PC-3 (cell line): ENCODE data around the gene MRTFA. TPM values are rescaled to one million over a fixed set of nuclear protein-coding genes. Genes with fewer than 3 reads are reported as not detected.

Source experiments
- ATAC-seq: fragments of 200-7000 bp; cut with Tn5 transposase; 2 replicates; pipeline ENCODE4 v1.9.1; 2020; ENCODE audit warnings: mild to moderate bottlenecking, moderate library complexity
- BruUV-seq: library from RNA; stranded (reverse); fragments of 400-500 nt; replicated peaks from 2 replicates; lab custom pipeline; 2021; lab: Mats Ljungman, UMichigan
- CTCF ChIA-PET: fragments of 300-600 bp; sonication (Branson Sonifier 250); formaldehyde crosslinking; loops from one replicate; lab custom pipeline; 2022; ENCODE audit warnings: antibody characterized with exemption; lab: Charles Lee
- POLR2A ChIA-PET: fragments of 300-600 bp; sonication (Branson Sonifier 250); formaldehyde crosslinking; loops from one replicate; lab custom pipeline; 2022; ENCODE audit warnings: antibody characterized with exemption; ENCODE audit not compliant: unreplicated experiment; lab: Charles Lee
- DNase-seq: peaks from one replicate; pipeline ENCODE4 v3.0.0-alpha.2; 2015
- H2AFZ ChIP-seq: fragments of 300-600 bp; sonication (generic); 2 replicates; pipeline ENCODE4 v1.6.0; 2016; ENCODE audit warnings: antibody characterized with exemption, low read length
- H3F3A ChIP-seq: fragments of 300-600 bp; sonication (generic); one replicate; pipeline ENCODE4 v1.6.0; 2017; ENCODE audit warnings: antibody characterized with exemption, low read length, control low read depth, mild to moderate bottlenecking; ENCODE audit not compliant: unreplicated experiment
- H3K27ac ChIP-seq: fragments of 300-600 bp; sonication (generic); 2 replicates; pipeline ENCODE4 v1.5.1; 2016; ENCODE audit warnings: mild to moderate bottlenecking, low read length
- H3K27me3 ChIP-seq: fragments of 300-600 bp; sonication (generic); 2 replicates; pipeline ENCODE4 v1.6.1; 2016; ENCODE audit warnings: low read length, mixed read lengths
- H3K36me3 ChIP-seq: fragments of 300-600 bp; sonication (generic); 2 replicates; pipeline ENCODE4 v1.6.1; 2016; ENCODE audit warnings: low read depth, mixed run types, low read length, mixed read lengths
- H3K4me1 ChIP-seq: fragments of 300-600 bp; sonication (generic); 2 replicates; pipeline ENCODE4 v1.5.1; 2016; ENCODE audit warnings: low read length; ENCODE audit not compliant: insufficient read depth
- H3K4me2 ChIP-seq: fragments of 300-600 bp; sonication (generic); 2 replicates; pipeline ENCODE4 v1.6.0; 2016; ENCODE audit warnings: low read length
- H3K4me3 ChIP-seq: fragments of 300-600 bp; sonication (generic); 2 replicates; pipeline ENCODE4 v1.5.1; 2016; ENCODE audit warnings: mild to moderate bottlenecking, low read length, mixed read lengths
- H3K79me2 ChIP-seq: fragments of 300-600 bp; sonication (generic); 2 replicates; pipeline ENCODE4 v1.6.1; 2017; ENCODE audit warnings: low read length, mixed read lengths
- H3K9ac ChIP-seq: fragments of 300-600 bp; sonication (generic); 2 replicates; pipeline ENCODE4 v1.6.0; 2016; ENCODE audit warnings: mild to moderate bottlenecking, low read length
- H3K9me2 ChIP-seq: fragments of 300-600 bp; sonication (generic); replicated peaks from 2 replicates; pipeline ENCODE4 v1.6.1; 2016; ENCODE audit warnings: mixed run types, low read length, mixed read lengths
- H3K9me3 ChIP-seq: fragments of 300-600 bp; sonication (generic); 2 replicates; pipeline ENCODE4 v1.6.1; 2016; ENCODE audit warnings: low read length, mixed read lengths
- H4K20me1 ChIP-seq: fragments of 300-600 bp; sonication (generic); 2 replicates; pipeline ENCODE4 v1.6.1; 2016; ENCODE audit warnings: low read length, mixed read lengths
- EZH2 ChIP-seq: fragments of 300-600 bp; sonication (generic); IDR thresholded peaks from one replicate; pipeline ENCODE4 v1.6.1; 2017; ENCODE audit warnings: antibody characterized with exemption, mild to moderate bottlenecking, low read length; ENCODE audit not compliant: unreplicated experiment
- EZH2phosphoT487 ChIP-seq: fragments of 300-600 bp; sonication (generic); IDR thresholded peaks from 2 replicates; pipeline ENCODE4 v1.6.1; 2018; ENCODE audit warnings: mild to moderate bottlenecking, antibody characterized with exemption, low read length, borderline replicate concordance
- intact Hi-C: fragments of 100-400 bp; cut with micrococcal nuclease; formaldehyde crosslinking; loops from 2 replicates; pipeline ENCODE4 v1.9.0; 2023
- total RNA-seq: library from RNA; depleted of rRNA; stranded (reverse); fragments of >200 nt; gene quantifications from 2 replicates; pipeline ENCODE4 v1.2.3, GENCODE V29; 2014
- TF ChIP-seq, protein P1 (sequence below): fragments of 300-600 bp; sonication (generic); conservative IDR thresholded peaks from 2 replicates; pipeline ENCODE4 v1.5.1; 2017; ENCODE audit warnings: antibody characterized with exemption, low read depth, mild to moderate bottlenecking, low read length

The MRTFA gene
- total RNA-seq, 1 experiment from 2014 or later, result 32.6 TPM

DNA sequence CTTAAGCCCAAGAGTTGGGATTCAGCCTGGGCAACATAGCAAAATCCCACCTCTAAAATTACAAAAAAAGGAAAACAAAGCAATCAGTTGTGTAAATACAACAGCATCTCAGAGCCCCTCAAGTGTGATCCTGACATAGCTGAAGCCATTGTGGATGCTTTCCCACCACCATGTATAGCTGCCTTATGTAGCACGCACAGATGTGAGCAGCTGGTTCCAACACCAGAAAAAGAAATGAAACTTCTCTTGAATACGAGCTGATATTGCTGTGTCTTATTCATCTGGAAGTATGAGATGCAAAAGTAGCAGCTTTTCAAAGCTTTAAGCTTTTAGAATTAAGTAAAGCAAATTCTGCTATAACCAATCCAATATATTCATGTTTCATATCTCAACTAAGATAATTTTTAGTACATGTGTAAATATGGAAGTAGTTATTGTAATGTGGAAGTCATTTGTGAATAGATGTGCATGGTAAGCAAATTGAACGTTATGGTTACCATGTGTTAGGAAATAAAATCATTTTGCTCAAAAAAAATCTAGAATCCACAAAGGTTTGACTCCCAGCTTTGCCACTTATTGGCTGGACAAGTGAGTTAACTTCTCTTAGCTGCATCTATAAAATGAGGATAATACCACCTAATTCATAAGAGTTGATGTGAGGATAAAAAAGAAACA is 203.0 kb downstream of the MRTFA start:
- CTCF ChIA-PET, result no interaction called here
- Histone ChIP-seq H3K79me2 (no peaks in the 10 kb centered on the region), H3K9me2 (no peaks in the 10 kb centered on the region), H3K4me2 (no peak overlapping the region), H3K9me3 (no peaks in the 10 kb centered on the region), H4K20me1 (no peaks in the 10 kb centered on the region), H3K4me1 (no peaks in the 10 kb centered on the region; the same call in 1 of the 2 replicates), H3K9ac (no peak overlapping the region), H3K36me3 (peaks cover 9% of the 10 kb centered on the region), H3K27me3 (no peaks in the 10 kb centered on the region), H3K4me3 (no peak overlapping the region), H3K27ac (no peak overlapping the region), H2AFZ (no peak overlapping the region), H3F3A (no peaks in the 10 kb centered on the region)
- intact Hi-C loops, result no loop called here
- BruUV-seq, result no TSS peak
- POLR2A ChIA-PET, result interaction anchor here (0.6 kb wide), 1 partner anchor 218 kb away, joined by 3 read pairs; no protein-coding TSS in a partner anchor
- TF ChIP-seq EZH2phosphoT487 (no peak), EZH2 (no peak)
- TF ChIP-seq, protein P1, sequence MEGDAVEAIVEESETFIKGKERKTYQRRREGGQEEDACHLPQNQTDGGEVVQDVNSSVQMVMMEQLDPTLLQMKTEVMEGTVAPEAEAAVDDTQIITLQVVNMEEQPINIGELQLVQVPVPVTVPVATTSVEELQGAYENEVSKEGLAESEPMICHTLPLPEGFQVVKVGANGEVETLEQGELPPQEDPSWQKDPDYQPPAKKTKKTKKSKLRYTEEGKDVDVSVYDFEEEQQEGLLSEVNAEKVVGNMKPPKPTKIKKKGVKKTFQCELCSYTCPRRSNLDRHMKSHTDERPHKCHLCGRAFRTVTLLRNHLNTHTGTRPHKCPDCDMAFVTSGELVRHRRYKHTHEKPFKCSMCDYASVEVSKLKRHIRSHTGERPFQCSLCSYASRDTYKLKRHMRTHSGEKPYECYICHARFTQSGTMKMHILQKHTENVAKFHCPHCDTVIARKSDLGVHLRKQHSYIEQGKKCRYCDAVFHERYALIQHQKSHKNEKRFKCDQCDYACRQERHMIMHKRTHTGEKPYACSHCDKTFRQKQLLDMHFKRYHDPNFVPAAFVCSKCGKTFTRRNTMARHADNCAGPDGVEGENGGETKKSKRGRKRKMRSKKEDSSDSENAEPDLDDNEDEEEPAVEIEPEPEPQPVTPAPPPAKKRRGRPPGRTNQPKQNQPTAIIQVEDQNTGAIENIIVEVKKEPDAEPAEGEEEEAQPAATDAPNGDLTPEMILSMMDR, result no peak
- ATAC-seq, result no peak
- DNase-seq, result no peak

DNA sequence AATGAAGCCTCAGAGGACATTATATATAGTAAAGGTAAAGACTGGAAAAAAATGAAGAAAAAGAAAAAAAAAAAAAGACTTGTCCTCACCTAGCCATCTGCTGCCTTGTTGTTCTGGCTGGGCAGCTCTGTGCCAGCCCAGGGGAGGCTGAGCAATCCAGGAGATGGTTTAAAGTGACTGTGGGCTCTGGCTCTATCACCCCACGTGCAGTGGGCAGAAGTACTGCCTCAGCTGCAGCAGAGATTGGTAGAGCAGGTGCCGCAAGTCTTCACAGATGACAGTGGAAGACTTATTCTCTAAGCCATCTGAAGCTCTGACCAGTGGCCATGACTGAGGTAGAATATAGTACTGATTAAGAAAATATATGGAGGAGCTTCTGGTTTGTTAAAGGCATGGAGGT is 203.9 kb downstream of the MRTFA start:
- Histone ChIP-seq H3K27ac (no peak overlapping the region), H3F3A (no peaks in the 10 kb centered on the region), H3K4me3 (no peak overlapping the region), H3K27me3 (no peaks in the 10 kb centered on the region), H3K4me2 (no peak overlapping the region), H3K4me1 (no peaks in the 10 kb centered on the region; the same call in 1 of the 2 replicates), H3K9me3 (no peaks in the 10 kb centered on the region), H4K20me1 (no peaks in the 10 kb centered on the region), H3K9ac (no peak overlapping the region), H3K9me2 (no peaks in the 10 kb centered on the region), H2AFZ (no peak overlapping the region), H3K79me2 (no peaks in the 10 kb centered on the region), H3K36me3 (peaks cover 9% of the 10 kb centered on the region)
- no peak for ATAC-seq
- no TSS peak for BruUV-seq
- no peak for TF ChIP-seq EZH2
- TF ChIP-seq EZH2phosphoT487, result no peak
- TF ChIP-seq, protein P1, result no peak
- intact Hi-C loops, result no loop called here
- CTCF ChIA-PET, result no interaction called here
- DNase-seq, result no peak
- POLR2A ChIA-PET, result interaction anchor here (0.6 kb wide), 1 partner anchor 219 kb away, joined by 3 read pairs; no protein-coding TSS in a partner anchor

DNA sequence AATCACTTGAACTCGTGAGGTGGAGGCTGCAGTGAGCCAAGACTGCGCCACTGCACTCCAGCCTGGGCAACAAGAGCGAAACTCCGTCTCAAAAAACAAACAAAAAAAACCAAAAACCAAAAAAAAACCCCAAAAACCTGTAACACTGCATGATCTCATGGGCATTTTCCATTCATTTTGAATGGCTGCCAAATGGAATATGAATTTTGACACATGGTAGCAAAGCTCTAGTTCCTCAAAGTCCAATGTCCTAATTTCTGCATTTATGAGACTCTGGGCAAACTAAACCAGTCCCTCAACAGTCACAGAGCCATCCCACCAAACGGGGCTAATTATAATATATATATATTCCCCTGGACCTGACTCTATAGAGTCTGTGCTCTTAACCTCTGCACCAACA is 204.4 kb downstream of the MRTFA start:
- H3K27me3 ChIP-seq, result no peaks in the 10 kb centered on the region
- H3K9me2 ChIP-seq, result no peaks in the 10 kb centered on the region
- no peak overlapping the region for H3K27ac ChIP-seq
- H3K36me3 ChIP-seq, result peaks cover 9% of the 10 kb centered on the region
- H3K4me3 ChIP-seq, result no peak overlapping the region
- no TSS peak for BruUV-seq
- no peaks in the 10 kb centered on the region for H4K20me1 ChIP-seq
- TF ChIP-seq, protein P1, result no peak
- no peak for TF ChIP-seq EZH2phosphoT487
- TF ChIP-seq EZH2, result no peak
- H2AFZ ChIP-seq, result no peak overlapping the region
- no peak for DNase-seq
- ATAC-seq, result no peak
- no peak overlapping the region for H3K4me2 ChIP-seq
- ChIA-PET POLR2A (no interaction called here), CTCF (no interaction called here)
- H3K9ac ChIP-seq, result no peak overlapping the region
- H3K79me2 ChIP-seq, result no peaks in the 10 kb centered on the region
- H3K4me1 ChIP-seq, result no peaks in the 10 kb centered on the region; the same call in 1 of the 2 replicates
- intact Hi-C loops, result no loop called here
- no peaks in the 10 kb centered on the region for H3F3A ChIP-seq
- no peaks in the 10 kb centered on the region for H3K9me3 ChIP-seq
